ENCODE results near the gene TIMM22. TPM values are rescaled to one million over a fixed set of nuclear protein-coding genes. Genes with fewer than 3 reads are reported as not detected.

The TIMM22 gene
- polyA plus RNA-seq, 2 of the 4 experiments (the other 2 are of a cell fraction) = 15.8 to 21.3 TPM

DNA sequence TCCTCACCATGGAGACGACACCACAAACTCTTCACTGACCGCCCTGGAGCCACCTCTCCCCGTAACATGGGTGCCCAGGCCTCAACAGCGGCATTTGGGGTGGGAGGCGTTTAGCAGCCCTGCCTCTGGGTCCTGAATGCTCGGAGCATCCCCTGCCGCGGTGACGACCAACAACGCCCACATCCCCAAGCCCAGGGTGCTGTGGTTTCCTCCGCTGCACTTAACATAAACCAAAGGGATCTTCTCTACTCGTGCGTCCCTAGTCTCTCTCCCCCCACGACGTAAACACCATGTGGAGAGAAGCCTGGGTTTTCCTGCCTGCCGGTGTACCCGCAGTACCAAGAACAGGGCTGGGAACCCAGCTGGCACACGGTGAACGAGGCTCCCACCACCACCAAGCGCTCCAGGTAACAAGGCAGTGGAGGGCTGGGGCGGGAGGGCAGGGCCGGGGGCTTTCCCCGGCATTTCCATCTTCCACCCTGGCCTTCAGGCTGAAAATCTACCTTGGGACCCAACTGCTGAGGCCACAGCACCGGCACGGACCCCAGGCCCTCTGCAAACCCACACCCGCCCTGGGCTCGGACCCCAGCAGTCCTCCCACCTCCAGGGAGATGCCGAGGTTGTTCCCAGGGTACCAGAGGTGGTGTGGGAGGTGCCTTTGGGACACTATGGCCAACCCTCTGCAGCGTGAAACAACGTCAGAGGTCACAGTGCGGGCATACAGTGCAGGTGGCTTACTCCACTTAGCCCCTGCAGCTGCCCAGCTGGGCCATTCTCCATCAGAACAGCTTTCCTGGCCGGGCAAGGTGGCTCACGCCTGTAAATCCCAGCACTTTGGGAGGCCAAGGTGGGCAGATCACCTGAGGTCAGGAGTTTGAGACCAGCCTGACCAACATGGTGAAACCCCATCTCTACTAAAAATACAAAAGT, 54.3 kb downstream of the TIMM22 start:
- ATAC-seq = no peak
- H3K4me3 ChIP-seq = no peak overlapping the region
- H3K27ac ChIP-seq = no peak overlapping the region
- H3K9me3 ChIP-seq = no peaks in the 10 kb centered on the region
- no peak for FAIRE-seq
- CTCF ChIA-PET = interaction anchor here (1.2 to 5.7 kb wide), 3 partner anchors 6 to 96 kb away, joined by 5 to 51 read pairs (median 5); no protein-coding TSS in a partner anchor
- no peak for DNase-seq (ENCODE audit: low read depth in 1 of 2, low spot score in 1 of 2)
- 95% methylated on average over 25 of the region's 33 CpGs for WGBS (ENCODE audit: missing lambda C conversion rate)
- POLR2A ChIA-PET = no interaction called here
- no peaks in the 10 kb centered on the region for H3K4me1 ChIP-seq
- no peak overlapping the region for H3K4me2 ChIP-seq
- TF ChIP-seq CHD2 (IDR thresholded peaks at IDR 0.05; ENCODE audit: low read length, partially characterized antibody) (no peak), ZC3H11A (IDR thresholded peaks at IDR 0.05) (no peak), RFX5 (IDR thresholded peaks at IDR 0.05) (no peak), EHMT2 (IDR thresholded peaks at IDR 0.05; ENCODE audit: low read depth) (no peak), NFE2L2 (conservative IDR thresholded peaks at IDR 0.05; ENCODE audit: low read length) (no peak), HEYL (CRISPR knock-in tag; IDR thresholded peaks at IDR 0.05) (no peak)

Small RNA genes lying within 50 kb of the gene (small RNA-seq; reads per million reads assigned to genes)
- gene MIR3183 = 0 to 0.26 (median 0) reads per million in 6 experiments

Other genes starting within 250 kb of the TIMM22 start
- 36.1 and 51.8 TPM in 2 replicates for gene GEMIN4, start 244.9 kb upstream of the TIMM22 start, polyA plus RNA-seq (2011; rRNA removed)
- gene GEMIN4, start 244.9 kb upstream of the TIMM22 start, polyA plus RNA-seq (2017; fragmentation: RNase III; extraction: RNeasy Plus Mini Kit Qiagen cat#74134 plus additional on column Dnase treatment) = 45.5 to 49.0 TPM (median 47.6 TPM) in 3 replicates
- gene GLOD4, start 214.8 kb upstream of the TIMM22 start, polyA plus RNA-seq (2011; rRNA removed) = 98.3 and 133 TPM in 2 replicates
- 119 to 141 TPM (median 132 TPM) in 3 replicates for gene GLOD4, start 214.8 kb upstream of the TIMM22 start, polyA plus RNA-seq (2017; fragmentation: RNase III; extraction: RNeasy Plus Mini Kit Qiagen cat#74134 plus additional on column Dnase treatment)
- 27.1 and 38.8 TPM in 2 replicates for gene MRM3, start 214.8 kb upstream of the TIMM22 start, polyA plus RNA-seq (2011; rRNA removed)
- gene MRM3, start 214.8 kb upstream of the TIMM22 start, polyA plus RNA-seq (2017; fragmentation: RNase III; extraction: RNeasy Plus Mini Kit Qiagen cat#74134 plus additional on column Dnase treatment) = 45.4 to 48.2 TPM (median 47.1 TPM) in 3 replicates
- gene NXN, start 17.4 kb upstream of the TIMM22 start, polyA plus RNA-seq (2011; rRNA removed) = 22.2 and 24.6 TPM in 2 replicates
- gene NXN, start 17.4 kb upstream of the TIMM22 start, polyA plus RNA-seq (2017; fragmentation: RNase III; extraction: RNeasy Plus Mini Kit Qiagen cat#74134 plus additional on column Dnase treatment) = 31.1 to 37.2 TPM (median 32.3 TPM) in 3 replicates
- gene ABR, start 182.9 kb downstream of the TIMM22 start, polyA plus RNA-seq (2011; rRNA removed) = 62.5 and 70.9 TPM in 2 replicates
- 68.8 to 78.0 TPM (median 73.8 TPM) in 3 replicates for gene ABR, start 182.9 kb downstream of the TIMM22 start, polyA plus RNA-seq (2017; fragmentation: RNase III; extraction: RNeasy Plus Mini Kit Qiagen cat#74134 plus additional on column Dnase treatment)